Measurements from ENCODE around the gene NME7. TPM values are rescaled to one million over a fixed set of nuclear protein-coding genes. Genes with fewer than 3 reads are reported as not detected.

The NME7 gene
- total RNA-seq, 1 donor from 2014 or later = 20.3 TPM

DNA sequence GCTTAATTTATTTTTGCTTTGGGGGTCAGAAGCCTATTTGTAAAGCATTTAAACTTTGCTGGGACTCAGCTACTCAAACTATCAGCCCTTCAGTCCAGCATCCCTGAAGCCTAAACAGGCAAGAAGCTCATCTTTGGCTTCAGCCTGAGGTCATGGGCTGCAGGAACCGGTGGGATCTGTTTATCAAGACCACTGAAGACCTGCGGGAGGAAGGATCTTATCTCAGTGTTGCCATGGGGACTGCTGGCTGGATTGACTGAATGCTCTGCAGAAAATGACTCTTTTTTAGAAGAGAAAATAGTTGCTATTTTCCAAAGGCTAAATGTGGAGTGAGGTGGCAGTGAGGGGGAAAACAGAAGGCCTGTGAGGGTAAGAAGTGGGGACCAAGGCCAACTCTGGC, 281.7 kb downstream of the NME7 start:
- no peak for DNase-seq (ENCODE audit: low read depth, low spot score)

Other genes with a start within 250 kb of the NME7 start
- 21.2 and 27.1 TPM in 2 replicates for gene BLZF1, start 398 bp upstream of the NME7 start, total RNA-seq
- 0.74 and 0.86 TPM in 2 replicates for gene CCDC181, start 59.7 kb upstream of the NME7 start, total RNA-seq
- 8.8 and 11.2 TPM in 2 replicates for gene SLC19A2, start 118.1 kb upstream of the NME7 start, total RNA-seq
- 0.04 and 0.13 TPM in 2 replicates for gene F5, start 218.7 kb upstream of the NME7 start, total RNA-seq